Kidney epithelial cell (primary cell): Measurements from ENCODE around the gene TIMM44. TPM values are rescaled to one million over a fixed set of nuclear protein-coding genes. Genes with fewer than 3 reads are reported as not detected.
"Not testable (repeated sequence)": the region's sequence is repeated elsewhere in the genome, so short reads cannot be mapped to it uniquely, and the experiment has no call there.

Source experiments
- DNase-seq: peaks from one replicate; pipeline ENCODE4 v3.0.0-alpha.2; 2010; ENCODE audit warnings: low read depth
- H3K27me3 ChIP-seq: 2 replicates; pipeline ENCODE4 v1.6.0; 2011; ENCODE audit warnings: low read length; ENCODE audit not compliant: control insufficient read depth, insufficient read depth
- H3K36me3 ChIP-seq: 2 replicates; pipeline ENCODE4 v1.5.1; 2011; ENCODE audit warnings: low read length; ENCODE audit not compliant: control insufficient read depth, insufficient read depth
- H3K4me3 ChIP-seq: 2 replicates; pipeline ENCODE4 v1.5.1; 2011; ENCODE audit warnings: low read depth, mild to moderate bottlenecking, control low read depth, low read length
- CTCF ChIP-seq: IDR thresholded peaks from 2 replicates; pipeline ENCODE4 v1.5.1; 2011; ENCODE audit warnings: mild to moderate bottlenecking, moderate library complexity, low read length, control low read depth, inconsistent platforms; ENCODE audit not compliant: insufficient read depth, poor library complexity, severe bottlenecking
- total RNA-seq: library from RNA; depleted of rRNA; stranded (reverse); fragments of >200 nt; gene quantifications from 2 replicates; pipeline ENCODE4 v1.2.3, GENCODE V29; 2015

The TIMM44 gene
- total RNA-seq, 1 donor from 2014 or later = 83.9 TPM

GRCh38 chr19:7895565-7895964 lies 47.9 kb downstream of the TIMM44 start:
- DNase-seq = no peak
- H3K4me3 ChIP-seq = no peak overlapping the region
- TF ChIP-seq CTCF = no peak
- no peaks in the 10 kb centered on the region for H3K36me3 ChIP-seq
- H3K27me3 ChIP-seq = no peaks in the 10 kb centered on the region

GRCh38 chr19:7894612-7895309 lies 48.7 kb downstream of the TIMM44 start:
- no peak for DNase-seq
- no peaks in the 10 kb centered on the region for H3K36me3 ChIP-seq

GRCh38 chr19:7893362-7894101 lies 49.9 kb downstream of the TIMM44 start:
- DNase-seq = peak; percentile 43
- not testable (repeated sequence) for H3K4me3 ChIP-seq, H3K36me3 ChIP-seq, H3K27me3 ChIP-seq

More at GRCh38 chr19:7894612-7895309, 48.7 kb downstream of the TIMM44 start:
- H3K4me3 ChIP-seq = no peak overlapping the region
- no peak for TF ChIP-seq CTCF
- no peaks in the 10 kb centered on the region for H3K27me3 ChIP-seq

- H3K4me3 ChIP-seq = peak overlapping the region; percentile 53
- DNase-seq = no peak
- no peaks in the 10 kb centered on the region for H3K27me3 ChIP-seq
- TF ChIP-seq CTCF = no peak
- no peaks in the 10 kb centered on the region for H3K36me3 ChIP-seq
These were observed 54.6 kb downstream of the TIMM44 start for GRCh38 chr19:7888826-7889217.

GRCh38 chr19:7888145-7888825 lies 55.2 kb downstream of the TIMM44 start, which contains the start of gene LRRC8E:
Gene LRRC8E, plus strand, starts transcription at chr19:7888510. Its CDS starts 7,094 bp downstream, at chr19:7895604.
- DNase-seq = no peak
- Histone ChIP-seq H3K4me3 (peak within 1 kb of the TSS; percentile 53), H3K27me3 (no peaks in the 10 kb centered on the region), H3K36me3 (no peaks in the 10 kb centered on the region)
- no peak for TF ChIP-seq CTCF

- no peak for TF ChIP-seq CTCF
- no peak for DNase-seq
- H3K27me3 ChIP-seq = no peaks in the 10 kb centered on the region
- H3K36me3 ChIP-seq = no peaks in the 10 kb centered on the region
- H3K4me3 ChIP-seq = no peak overlapping the region
These were observed 55.9 kb downstream of the TIMM44 start for GRCh38 chr19:7887408-7888144.
